EL (cell line): Measurements from ENCODE around the gene GABBR2.

Source experiments
- DNase-seq: peaks from one replicate; pipeline ENCODE4 v3.0.0-alpha.2; 2016

GABBR2 gene

GRCh38 chr9:98428454-98428853 is 280.3 kb downstream of the GABBR2 start:
- DNase-seq: no peak

GRCh38 chr9:98427491-98427890 is 281.2 kb downstream of the GABBR2 start:
- peak; percentile 29 for DNase-seq

- no peak for DNase-seq
These were observed 283.7 kb downstream of the GABBR2 start for GRCh38 chr9:98425079-98425478.

GRCh38 chr9:98419260-98419603 is 289.5 kb downstream of the GABBR2 start:
- DNase-seq: no peak

GRCh38 chr9:98418578-98419259 is 290.0 kb downstream of the GABBR2 start:
- DNase-seq: no peak

GRCh38 chr9:98416294-98417248 is 292.2 kb downstream of the GABBR2 start:
- DNase-seq: no peak

GRCh38 chr9:98415782-98416181 is 293.0 kb downstream of the GABBR2 start:
- DNase-seq: no peak

- no peak for DNase-seq
These were observed 295.7 kb downstream of the GABBR2 start for GRCh38 chr9:98413084-98413483.

GRCh38 chr9:98412101-98412842 is 296.5 kb downstream of the GABBR2 start:
- no peak for DNase-seq

- peak; percentile 73 for DNase-seq
These were observed 298.5 kb downstream of the GABBR2 start for GRCh38 chr9:98410185-98410697.

- DNase-seq: no peak
These were observed 299.0 kb downstream of the GABBR2 start for GRCh38 chr9:98409719-98410118.

GRCh38 chr9:98406469-98406868 is 302.3 kb downstream of the GABBR2 start:
- DNase-seq: no peak

- DNase-seq: no peak
These were observed 304.5 kb downstream of the GABBR2 start for GRCh38 chr9:98404237-98404636.

- DNase-seq: no peak
These were observed 305.0 kb downstream of the GABBR2 start for GRCh38 chr9:98403715-98404114.

- DNase-seq: no peak
These were observed 306.5 kb downstream of the GABBR2 start for GRCh38 chr9:98402019-98402840.

- no peak for DNase-seq
These were observed 307.4 kb downstream of the GABBR2 start for GRCh38 chr9:98401140-98402018.

GRCh38 chr9:98399950-98400683 is 308.6 kb downstream of the GABBR2 start:
- no peak for DNase-seq

- DNase-seq: no peak
These were observed 312.1 kb downstream of the GABBR2 start for GRCh38 chr9:98396656-98397055.

GRCh38 chr9:98396236-98396635 is 312.5 kb downstream of the GABBR2 start:
- DNase-seq: no peak

GRCh38 chr9:98391867-98392266 is 316.9 kb downstream of the GABBR2 start:
- no peak for DNase-seq

- no peak for DNase-seq
These were observed 317.3 kb downstream of the GABBR2 start for GRCh38 chr9:98391406-98391805.
